LNCaP clone FGC (cell line): Measurements from ENCODE around the gene CENPW.

Source experiments
- DNase-seq: peaks from one replicate; pipeline ENCODE4 v3.0.0-alpha.2; 2011; ENCODE audit warnings: low read depth
- H3K4me3 ChIP-seq: 2 replicates; pipeline ENCODE4 v1.5.1; 2011; ENCODE audit warnings: mild to moderate bottlenecking, low read depth, low read length, control low read depth
- TF ChIP-seq, protein P1 (sequence below): IDR thresholded peaks from 2 replicates; pipeline ENCODE4 v1.5.1; 2012; ENCODE audit warnings: mild to moderate bottlenecking; ENCODE audit not compliant: control insufficient read depth, insufficient read depth; ENCODE audit errors: extremely low read depth

The CENPW gene

DNA sequence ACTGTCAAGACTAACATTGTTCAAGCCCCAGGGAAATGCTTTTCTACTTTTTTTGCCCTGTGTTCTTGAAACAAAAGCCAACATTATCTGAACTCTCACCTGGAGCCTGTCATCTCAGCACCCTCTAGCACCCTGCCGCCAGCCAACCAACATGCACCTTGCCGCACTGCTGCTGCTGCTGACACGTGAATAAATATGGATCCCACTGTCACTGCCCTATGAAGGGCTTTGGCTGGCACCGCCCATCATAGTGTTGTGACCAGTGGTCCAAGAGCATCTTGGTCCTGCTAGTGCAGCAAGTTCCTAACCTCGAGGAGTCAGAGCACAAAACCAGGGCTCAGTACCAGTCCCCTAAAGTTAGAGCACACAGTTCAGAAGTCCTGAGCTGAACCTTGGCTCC is 41.6 kb downstream of the CENPW start:
- no peak for DNase-seq
- no peak overlapping the region for H3K4me3 ChIP-seq
- TF ChIP-seq, protein P1, sequence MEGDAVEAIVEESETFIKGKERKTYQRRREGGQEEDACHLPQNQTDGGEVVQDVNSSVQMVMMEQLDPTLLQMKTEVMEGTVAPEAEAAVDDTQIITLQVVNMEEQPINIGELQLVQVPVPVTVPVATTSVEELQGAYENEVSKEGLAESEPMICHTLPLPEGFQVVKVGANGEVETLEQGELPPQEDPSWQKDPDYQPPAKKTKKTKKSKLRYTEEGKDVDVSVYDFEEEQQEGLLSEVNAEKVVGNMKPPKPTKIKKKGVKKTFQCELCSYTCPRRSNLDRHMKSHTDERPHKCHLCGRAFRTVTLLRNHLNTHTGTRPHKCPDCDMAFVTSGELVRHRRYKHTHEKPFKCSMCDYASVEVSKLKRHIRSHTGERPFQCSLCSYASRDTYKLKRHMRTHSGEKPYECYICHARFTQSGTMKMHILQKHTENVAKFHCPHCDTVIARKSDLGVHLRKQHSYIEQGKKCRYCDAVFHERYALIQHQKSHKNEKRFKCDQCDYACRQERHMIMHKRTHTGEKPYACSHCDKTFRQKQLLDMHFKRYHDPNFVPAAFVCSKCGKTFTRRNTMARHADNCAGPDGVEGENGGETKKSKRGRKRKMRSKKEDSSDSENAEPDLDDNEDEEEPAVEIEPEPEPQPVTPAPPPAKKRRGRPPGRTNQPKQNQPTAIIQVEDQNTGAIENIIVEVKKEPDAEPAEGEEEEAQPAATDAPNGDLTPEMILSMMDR: no peak

DNA sequence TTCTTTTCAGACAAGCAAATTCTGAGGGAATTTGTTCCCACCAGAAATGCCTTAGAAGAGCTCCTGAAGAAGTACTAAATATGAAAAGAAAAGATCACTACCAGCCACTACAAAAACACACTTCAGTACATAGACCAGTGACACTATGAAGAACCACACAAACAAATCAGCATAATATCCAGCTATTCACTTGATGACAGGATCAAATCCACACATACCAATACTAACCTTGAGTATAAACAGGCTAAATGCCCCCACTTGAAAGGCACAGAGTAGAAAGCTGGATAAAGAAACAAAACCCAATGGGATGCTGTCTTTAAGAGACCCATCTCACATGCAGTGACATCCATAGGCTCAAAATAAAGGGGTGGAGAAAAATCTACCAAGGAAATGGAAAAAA is 43.3 kb downstream of the CENPW start:
- no peak overlapping the region for H3K4me3 ChIP-seq
- TF ChIP-seq, protein P1: no peak
- no peak for DNase-seq

DNA sequence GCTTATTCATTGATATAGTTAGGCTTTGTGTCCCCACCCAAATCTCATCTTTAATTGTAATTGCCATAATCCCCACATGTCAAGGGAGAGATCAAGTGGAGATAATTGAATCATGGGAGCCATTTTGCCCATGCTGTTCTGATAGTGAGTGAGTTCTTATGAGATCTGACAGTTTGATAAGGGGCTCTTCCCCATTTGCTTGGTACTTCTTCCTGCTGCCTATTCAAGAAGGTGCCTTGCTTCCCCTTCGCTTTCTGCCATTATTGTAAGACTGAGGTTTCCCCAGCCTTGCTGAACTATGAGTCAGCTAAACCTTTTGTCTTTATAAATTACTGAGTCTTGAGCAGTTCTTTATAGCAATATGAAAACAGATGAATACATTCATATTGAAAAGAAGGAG is 45.6 kb downstream of the CENPW start:
- TF ChIP-seq, protein P1: no peak
- H3K4me3 ChIP-seq: no peak overlapping the region
- DNase-seq: no peak

DNA sequence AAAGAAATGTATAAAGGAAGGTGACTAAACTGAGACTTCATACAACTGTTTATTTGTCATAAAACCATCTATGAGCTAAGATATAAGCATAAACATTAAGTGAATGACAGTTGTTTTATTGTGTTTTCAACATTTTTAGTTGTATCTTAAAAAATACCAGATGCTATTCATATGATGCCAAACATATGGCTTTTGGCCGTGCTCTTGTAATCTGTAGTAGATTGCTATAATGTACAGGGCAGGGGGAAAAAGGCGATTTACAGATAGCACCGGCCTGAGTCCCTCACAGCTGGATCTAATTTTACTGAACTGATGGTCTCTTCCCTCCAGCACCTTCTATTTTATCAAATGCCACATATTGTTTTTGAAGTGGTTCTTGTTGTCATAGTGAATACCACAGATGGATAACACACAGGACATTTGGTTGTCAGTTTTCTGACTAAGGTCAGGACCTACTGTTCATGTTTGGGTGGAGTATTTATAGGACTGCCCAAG is 48.2 kb downstream of the CENPW start:
- H3K4me3 ChIP-seq: no peak overlapping the region

DNA sequence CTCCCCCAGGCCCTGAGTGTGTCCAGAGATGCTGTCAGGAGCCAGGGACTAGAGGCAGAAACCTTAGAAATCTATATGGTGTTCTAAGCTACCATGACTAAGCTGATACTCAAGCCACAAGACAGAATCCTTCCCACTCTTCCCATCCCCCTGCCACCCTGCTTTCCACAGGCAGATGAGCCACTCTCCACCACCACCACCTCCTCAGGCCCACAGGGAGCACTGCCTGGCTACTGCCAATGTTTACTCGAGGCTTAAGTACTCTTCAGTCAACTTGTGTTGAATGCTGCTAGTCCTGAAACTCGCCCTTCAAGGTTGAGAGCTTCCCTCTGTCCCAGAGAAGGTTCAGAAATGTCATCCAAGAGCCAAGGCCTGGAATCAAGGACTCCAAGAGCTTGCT is 56.2 kb downstream of the CENPW start:
- H3K4me3 ChIP-seq: no peak overlapping the region
- TF ChIP-seq, protein P1: no peak
- DNase-seq: peak; percentile 8

More for the DNA sequence above, 48.2 kb downstream of the CENPW start:
- DNase-seq: no peak
- TF ChIP-seq, protein P1: no peak
